HG02642 (cell line): ENCODE measurements around the gene GPC6.
"Not testable (repeated sequence)": the region's sequence is repeated elsewhere in the genome, so short reads cannot be mapped to it uniquely, and the experiment has no call there.

Source experiments
- ATAC-seq: cut with Tn5 transposase; IDR thresholded peaks from one replicate; pipeline ENCODE4 v1.9.1; 2021; ENCODE audit warnings: mild to moderate bottlenecking; ENCODE audit not compliant: unreplicated experiment, poor library complexity

Gene GPC6

DNA sequence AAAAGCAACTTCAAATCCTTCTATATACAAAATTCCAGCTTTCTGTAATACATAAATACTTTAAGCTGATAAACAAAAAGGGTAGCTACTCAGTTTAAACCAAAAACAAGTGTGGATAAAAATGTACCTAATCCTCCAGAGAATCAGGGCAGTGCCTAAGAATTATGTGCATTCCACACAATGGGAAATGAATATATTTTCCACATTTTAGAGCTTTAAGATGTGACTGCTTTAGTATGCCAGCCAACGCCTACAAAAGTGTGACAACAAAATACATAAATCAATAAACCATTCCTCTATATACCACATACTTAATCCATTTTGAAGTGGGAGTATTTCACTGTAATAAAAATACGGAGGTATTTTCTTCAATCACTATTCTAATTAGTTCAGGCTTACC, 977.6 kb downstream of the GPC6 start:
- no peak for ATAC-seq

DNA sequence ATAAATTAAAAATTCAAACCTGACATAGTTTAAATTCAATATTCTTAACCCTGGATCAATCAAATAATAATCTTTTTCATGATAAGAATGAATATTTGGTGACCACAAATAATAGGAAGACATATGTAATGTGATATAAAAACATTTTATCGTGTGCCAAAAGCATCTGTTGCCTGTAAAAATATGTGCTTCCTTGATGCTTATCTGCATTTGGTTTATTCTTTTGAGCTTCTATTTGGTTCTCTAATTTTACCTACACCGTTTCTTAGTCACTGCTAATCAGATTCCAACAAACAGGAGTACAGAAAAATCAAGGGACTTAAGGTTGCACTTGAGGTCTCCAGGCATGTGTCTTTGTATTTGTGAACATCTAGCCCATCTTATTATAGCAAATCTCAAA, 978.3 kb downstream of the GPC6 start:
- no peak for ATAC-seq

DNA sequence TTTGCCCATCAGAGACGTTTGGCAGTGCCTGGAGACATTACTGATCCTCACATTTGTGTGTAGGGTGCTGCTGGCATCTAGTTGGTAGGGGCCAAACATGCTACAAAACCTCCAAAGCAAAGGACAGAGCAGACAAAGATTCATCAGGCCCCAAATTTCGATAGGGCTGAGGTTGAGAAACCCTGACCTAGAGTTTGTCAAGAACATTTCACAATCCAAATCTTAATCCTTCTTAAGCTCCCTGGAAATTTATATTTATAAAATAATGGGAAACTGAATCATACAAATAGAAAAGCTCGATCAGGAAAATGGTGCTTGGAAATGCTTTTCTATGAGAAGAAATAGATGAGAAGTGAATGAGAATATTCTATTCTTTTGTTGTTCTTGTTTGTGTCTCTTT, 979.3 kb downstream of the GPC6 start:
- ATAC-seq, result no peak

DNA sequence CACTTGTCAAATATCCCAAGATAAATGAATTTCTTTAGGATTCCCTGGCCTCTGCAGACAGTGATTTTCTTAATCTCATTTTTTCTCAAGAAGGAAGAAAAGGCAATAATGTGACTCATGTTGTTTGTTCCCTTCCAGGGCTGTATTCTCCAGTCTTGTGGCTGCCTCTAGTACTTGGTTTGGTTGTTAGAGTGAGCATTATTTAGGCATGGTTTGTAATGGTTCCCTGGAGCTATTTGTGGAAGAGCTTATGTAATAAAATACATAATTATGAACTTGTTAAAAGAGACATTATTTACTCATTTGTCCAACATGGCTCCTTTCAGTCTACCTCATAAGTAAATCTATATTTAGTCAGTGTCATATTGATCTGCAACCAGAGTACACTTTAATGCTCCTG, 982.5 kb downstream of the GPC6 start:
- no peak for ATAC-seq

DNA sequence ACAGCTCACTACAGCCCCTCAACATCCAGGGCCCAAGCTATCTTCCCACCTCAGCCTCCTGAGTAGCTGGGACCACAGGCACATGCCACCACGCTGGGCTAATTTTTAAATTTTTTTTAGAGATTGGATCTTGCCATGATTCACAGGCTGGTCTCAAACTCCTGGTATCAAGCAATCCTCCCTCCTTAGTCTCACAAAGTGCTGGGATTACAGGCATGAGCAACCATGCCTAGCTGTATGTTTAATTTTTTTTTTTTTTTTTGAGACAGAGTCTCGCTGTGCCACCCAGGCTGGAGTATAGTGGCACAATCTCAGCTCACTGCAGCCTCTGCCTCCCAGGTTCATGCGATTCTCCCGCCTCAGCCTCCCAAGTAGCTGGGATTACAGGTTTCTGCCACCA, 983.3 kb downstream of the GPC6 start:
- ATAC-seq, result not testable (repeated sequence)

DNA sequence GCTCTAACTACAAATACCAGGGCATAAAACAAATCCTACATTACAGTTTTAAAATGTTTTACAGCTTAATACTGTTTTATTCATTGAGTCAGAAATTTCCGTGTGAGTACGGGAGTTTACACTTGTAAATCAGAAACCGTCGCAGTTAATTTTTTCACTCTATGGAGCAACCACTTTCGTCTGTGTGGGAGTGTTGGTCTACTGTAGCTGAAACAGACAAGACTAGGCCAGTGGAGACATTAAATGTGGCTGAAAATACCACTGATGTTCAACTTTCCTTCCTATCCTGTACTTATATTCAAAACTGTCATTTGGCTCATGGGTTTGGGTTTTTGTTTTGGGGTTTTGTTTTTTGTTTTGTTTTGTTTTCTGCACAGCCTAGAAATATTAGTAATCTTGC, 984.2 kb downstream of the GPC6 start:
- ATAC-seq, result no peak

DNA sequence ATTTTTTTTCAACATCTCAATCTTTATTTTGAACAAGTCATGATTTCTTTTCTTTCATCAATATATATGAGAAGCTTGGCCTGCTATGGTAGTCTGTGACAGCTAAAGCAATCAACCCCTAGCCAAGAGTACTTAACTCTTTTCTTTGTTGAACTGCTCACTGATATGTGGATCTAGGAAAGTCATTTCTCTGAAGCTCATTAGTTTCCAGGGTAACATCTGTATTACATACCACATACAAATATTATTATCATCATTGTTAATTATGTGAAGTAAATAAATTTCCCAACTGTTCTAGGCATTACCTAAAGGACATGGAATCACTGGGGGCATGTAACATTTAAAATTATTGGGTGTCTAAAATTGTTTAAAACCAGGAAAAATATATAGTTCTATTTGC, 985.6 kb downstream of the GPC6 start:
- ATAC-seq, result no peak

DNA sequence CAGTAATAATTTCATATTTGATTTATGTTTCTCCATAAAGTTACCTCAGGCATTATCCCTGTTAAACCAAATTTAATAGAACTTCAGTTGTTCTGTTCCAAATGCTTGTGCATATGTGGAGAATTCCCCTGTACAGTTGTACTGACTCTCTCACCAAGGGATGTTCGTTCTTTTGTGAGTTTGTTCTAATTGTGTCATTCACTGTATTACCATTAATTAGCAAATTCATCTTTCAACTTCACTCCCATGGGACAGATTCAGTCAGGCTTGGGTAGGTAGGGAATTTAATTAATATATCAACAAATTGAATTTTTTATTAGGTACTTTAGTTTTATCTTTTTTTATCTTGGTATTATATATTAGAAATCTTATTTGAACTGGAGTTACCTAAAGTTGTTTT, 987.5 kb downstream of the GPC6 start:
- ATAC-seq, result no peak

DNA sequence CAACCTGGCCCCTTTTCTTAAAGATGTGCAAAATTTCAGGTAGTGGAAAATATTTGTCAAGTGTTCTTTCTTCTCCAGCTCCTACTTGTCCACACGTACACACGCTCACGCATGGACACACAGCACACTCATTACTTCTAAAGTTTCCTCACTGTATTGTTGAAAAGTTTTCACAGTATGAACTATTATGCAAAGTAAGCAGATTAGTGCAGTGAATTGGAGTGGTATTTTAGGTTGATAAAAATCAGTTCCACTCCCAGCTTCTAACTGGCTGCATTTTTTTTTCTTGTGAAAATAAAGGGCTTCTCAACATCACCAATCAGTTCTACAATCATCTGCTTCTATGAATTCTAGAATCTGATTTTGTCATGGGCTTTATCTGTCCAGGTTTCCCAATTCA, 988.4 kb downstream of the GPC6 start:
- ATAC-seq, result no peak

DNA sequence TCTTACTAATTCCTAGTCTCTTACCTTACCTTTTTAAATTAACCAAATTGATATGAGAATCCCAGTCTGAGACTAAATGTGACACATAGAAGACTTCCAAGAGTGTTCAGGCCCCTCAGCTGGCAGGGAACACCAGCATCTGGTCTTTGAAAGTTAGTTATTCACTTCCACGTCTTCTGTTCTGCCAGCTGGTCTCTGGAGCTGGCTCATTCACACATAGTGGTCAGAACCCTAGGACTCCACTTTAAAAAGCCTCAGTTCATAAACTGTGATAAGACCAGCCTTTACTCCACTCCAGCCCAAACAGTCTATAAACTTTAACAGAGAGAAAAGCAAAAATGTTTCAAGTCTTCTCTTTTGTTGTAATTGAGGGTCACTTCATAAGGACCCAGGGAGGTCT, 989.9 kb downstream of the GPC6 start:
- no peak for ATAC-seq

DNA sequence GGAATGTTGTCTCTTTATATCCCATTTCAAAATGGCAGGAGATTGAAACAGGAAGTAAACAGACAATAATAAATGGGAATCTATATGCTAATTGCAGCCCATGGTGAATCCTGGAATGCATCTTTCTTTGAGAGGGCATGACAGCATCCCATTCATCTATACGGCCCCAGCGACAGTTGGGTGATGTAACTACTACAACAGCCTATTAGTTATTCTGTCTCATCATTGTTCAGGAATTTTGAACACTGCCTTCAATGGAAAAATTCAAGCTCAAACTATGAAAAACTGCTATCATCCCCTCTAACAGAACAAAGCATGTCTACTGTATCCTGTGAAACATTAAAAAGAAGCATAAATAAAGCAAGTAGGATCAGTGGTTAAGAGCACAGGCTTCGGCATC, 990.8 kb downstream of the GPC6 start:
- no peak for ATAC-seq

DNA sequence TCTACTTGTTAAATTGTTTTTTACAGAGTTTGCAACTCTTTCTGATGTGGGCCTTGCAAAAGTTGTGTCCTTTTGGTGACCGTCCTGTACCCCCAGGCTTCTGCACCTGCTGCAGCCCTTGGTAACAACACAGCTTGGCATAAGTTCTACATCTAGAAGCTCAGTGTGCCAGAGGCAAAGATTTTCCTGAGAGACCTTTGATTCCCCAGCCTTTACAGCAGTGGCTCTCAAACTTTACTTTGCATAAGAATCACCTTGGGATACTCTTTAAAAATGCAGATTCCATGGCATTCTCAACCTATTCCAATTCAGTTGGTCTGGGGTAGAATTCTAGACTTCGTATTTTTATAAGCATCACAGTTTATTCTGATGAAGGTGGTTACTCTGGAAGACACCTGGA, 991.9 kb downstream of the GPC6 start:
- ATAC-seq, result no peak

DNA sequence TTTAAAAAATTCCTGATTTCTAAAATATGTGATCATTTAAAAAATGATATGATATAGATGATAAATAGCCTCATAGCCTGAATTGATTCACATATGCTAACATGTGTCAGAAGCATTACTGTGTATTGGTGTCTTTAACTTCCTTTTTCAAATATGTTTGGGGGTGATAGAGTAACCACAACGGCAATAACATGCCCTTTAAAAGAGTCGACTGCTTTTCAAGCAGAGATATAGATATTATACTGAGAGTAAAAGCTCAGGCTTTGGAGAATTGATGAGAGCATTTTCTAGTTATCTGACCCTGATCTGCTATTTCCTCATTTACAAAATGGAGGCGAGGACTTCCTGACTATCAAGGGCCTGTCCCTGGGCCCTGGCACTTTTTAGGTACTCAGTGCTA, 992.3 kb downstream of the GPC6 start:
- ATAC-seq, result no peak

DNA sequence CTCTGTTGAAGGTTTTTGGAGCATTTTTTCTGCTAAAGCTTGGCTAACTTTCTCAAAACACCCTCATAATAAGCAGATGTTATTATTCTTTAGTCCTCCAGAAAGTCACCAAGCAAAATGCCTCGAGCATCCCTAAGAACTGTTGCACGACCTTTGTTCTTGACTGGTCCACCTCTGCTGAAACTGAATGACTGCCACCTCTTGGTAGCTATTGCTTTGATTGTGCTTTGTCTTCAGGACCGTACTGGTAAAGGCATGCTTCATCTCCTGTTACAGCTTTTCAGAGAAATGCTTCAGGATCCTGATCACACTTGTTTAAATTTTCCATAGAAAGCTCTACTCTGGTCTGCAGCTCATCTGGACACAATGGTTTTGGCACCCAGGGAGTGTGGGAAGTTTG, 998.1 kb downstream of the GPC6 start:
- ATAC-seq, result no peak

DNA sequence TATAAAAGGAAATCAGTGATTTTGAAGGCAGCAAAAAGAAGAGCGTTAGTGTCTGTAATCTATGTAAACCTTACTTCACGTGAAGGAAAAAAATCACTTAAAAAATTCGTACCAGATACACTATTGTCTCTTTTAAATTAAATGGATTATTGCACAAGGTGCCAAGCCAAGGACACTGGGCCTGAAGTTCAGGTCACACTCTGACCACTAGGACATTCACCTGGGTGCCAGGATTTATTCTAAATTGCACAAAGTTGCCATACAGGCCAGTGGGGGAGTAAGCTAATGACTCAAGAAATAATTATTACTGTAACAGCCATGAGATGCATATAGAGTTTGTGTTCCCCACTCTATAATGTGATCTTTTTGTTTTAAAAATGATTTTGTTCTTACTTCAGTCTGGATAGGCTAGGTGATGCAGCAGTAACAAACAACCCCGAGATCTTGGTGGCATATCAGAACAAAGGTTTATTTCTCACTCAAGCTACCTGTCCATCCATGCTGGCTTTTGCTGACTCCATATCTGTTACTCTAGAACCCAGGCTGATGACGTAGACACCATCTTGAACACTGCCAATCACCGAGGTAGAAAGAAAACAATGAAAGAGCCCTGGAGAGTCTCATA, 1000.8 kb downstream of the GPC6 start:
- ATAC-seq, result no peak

DNA sequence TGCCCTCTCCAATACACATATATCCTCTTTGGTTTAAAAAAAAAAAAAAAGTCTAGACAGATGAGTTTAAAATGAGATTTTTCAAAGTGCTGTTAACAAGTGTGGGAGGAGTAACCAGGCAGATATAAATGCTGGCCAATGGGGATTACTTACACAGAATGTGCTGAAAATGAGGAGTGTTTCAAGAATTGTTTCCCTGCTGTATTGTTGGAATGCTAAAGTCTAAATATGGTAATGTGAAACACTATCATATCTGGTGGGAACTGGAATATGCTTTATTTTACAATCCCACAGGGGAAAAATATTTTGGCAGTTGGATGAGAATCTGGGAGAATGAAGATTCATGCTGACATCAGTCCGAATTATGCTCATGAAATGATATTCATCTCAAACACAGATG, 1002.2 kb downstream of the GPC6 start:
- no peak for ATAC-seq

DNA sequence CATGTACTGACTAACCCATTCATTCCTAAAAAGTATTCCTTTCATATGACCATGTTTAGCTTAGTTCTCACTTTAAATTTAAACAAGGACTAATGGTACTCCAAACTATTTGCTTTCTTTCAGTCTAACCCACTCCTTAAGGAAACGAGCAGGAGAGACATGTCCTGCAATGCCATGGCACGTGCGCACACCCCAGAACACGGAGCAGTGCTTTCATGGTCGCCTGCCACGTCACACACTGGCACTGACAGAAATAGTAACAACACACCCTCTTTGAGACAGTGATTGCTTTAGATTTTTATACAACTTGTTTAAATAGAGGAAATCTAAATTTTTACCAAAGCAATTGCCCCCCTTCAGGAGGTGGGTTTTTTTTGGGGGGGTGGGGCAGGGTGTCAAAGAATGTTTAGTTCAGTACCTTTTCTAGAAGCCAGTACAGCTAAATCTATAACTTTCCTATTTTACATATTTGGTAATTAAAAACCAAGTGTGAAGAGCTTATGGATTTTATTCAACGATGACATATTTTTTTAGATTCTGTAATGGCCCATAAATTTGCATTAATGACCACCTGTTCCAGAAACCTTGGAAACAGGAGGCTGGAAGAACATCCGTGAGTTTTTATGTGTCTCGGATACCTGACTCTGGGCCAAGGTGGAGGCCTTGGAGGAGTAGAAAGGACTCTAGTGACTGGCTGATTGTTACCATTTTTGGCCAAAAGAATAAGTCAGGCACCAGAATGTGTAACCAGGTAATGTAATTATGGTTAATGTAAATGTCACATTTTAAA, 1005.7 kb downstream of the GPC6 start:
- ATAC-seq, result no peak

DNA sequence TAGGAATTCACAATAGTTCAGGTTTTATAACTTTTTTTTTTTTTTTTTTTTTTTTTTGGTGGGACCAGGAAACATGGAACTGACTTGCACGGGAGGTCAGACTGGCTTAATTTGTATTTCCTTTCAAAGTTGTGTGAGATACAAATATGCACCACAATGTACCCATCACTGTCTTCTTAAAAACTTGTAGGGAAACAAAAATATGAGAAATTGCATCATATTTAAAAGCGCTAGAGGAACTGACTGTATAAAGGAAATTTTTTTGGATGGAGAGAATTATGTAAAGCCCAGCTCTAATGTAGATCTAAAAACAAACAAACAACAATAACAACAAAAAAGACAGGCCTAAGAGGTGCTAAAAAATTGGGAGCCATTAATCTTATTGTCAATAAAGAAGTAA, 1006.3 kb downstream of the GPC6 start:
- no peak for ATAC-seq

DNA sequence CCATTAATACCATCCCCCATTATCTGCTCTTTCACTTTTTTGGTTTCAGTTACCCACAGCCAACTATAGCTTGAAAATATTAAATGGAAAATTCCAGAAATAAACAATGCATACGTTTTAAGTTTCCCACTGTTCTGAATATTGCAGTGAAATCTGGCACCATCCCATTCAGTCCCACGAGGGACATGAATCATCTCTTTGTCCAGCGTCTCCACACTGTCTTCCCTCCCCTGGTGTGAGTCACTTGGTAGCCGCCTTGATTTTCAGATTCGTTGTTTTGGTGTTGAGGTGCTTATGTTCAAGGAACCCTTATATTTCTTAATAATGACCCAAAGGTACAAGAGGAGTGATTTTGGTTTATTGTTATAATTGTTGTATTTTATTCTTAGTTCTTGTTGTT, 1006.8 kb downstream of the GPC6 start:
- ATAC-seq, result no peak

DNA sequence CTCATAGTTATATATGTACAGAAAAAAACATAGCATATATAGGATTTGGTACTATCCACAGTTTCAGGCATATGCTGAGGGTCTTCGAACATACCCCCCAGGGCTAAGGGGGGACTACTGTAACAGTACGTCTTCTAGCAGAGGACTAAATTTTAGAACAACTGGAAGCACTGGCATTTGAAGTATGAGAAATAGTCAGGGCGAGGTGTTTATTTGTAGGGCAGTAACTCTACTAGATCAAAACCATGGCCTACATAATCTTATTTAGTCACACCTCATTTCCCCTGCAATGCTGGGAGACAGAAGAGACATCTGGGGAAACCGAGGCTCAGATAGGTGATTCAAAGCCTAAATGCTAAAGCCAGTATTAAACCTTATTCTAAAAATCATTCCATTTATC, 1007.2 kb downstream of the GPC6 start:
- no peak for ATAC-seq

DNA sequence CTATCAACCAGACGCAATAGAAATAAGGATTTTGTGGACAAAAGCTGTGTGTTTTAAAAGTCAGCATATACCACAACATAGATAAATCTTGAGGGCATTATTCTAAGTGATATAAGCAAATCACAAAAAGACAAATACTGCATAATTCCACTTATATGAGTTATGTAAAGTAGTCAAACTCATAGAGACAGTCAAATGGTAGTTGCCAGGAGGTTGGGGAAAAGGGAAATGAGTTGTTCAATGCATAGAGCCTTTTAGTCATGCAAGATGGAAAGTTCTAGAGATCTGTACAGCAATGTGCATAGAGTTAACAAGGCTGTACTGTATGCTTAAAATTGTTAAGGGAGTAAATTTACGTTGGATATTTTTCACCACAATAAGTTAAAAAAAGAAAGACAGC, 1008.1 kb downstream of the GPC6 start:
- ATAC-seq, result no peak

DNA sequence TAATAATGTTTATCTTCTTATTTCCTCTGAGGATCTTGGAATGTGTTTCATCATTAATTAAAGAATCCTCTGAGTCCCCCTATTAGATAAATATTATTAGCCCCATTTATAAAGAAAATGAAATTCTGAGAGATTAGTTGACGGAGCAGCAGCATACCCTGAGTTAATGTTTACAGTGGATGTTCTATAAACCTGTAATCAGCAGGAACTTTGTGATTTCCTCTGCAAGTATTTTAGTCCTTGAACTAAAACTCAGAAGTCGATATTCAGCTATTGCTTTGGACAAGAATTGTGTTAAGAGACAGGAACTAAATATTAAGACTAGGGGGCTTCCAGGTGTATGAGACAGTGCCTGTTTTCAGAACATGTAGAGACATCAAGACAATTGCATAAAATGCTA, 1009.5 kb downstream of the GPC6 start:
- ATAC-seq, result no peak
